Uterus (tissue), 2 donors: ENCODE results near the gene TNRC6A.

Source experiments
- POLR2A ChIP-seq, 2 donors: fragments of 450-650 bp; IDR thresholded peaks; one replicate each; pipeline ENCODE4 v1.6.1; 2016; ENCODE audit warnings: antibody characterized with exemption in 2 of 2, mild to moderate bottlenecking in 1 of 2, moderate library complexity in 1 of 2
- TF ChIP-seq, protein P1 (sequence below), 4 experiments: fragments of 200-600 bp in 2 of 4; fragments of 450-650 bp in 2 of 4; sonication (generic) in 2 of 4; IDR thresholded peaks; one replicate each; pipeline ENCODE4 v1.5.1; 2016 to 2019; ENCODE audit warnings: antibody characterized with exemption in 4 of 4, mild to moderate bottlenecking in 2 of 4, moderate library complexity in 1 of 4

DNA sequence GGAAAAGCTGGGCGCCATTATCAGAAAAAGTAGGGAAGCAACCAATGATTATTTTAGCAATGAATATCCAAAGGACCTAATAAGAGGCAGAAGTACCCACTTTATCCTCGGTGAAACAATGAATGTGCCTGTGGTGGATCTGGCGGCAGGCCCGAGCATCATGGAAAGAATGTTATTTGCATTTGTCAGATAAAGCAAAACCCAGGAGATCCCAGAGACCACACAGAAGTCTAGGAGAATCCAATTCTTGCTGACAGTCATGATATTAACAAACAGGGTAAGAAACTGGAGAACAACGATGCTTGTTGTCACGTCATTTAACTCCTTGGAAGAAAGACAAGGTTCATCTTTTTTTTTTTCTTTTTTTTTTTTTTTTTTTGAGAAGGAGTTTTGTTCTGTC is 12.0 kb upstream of the TNRC6A start:
- no peak for TF ChIP-seq POLR2A (IDR thresholded peaks at IDR 0.05)
- TF ChIP-seq, protein P1, sequence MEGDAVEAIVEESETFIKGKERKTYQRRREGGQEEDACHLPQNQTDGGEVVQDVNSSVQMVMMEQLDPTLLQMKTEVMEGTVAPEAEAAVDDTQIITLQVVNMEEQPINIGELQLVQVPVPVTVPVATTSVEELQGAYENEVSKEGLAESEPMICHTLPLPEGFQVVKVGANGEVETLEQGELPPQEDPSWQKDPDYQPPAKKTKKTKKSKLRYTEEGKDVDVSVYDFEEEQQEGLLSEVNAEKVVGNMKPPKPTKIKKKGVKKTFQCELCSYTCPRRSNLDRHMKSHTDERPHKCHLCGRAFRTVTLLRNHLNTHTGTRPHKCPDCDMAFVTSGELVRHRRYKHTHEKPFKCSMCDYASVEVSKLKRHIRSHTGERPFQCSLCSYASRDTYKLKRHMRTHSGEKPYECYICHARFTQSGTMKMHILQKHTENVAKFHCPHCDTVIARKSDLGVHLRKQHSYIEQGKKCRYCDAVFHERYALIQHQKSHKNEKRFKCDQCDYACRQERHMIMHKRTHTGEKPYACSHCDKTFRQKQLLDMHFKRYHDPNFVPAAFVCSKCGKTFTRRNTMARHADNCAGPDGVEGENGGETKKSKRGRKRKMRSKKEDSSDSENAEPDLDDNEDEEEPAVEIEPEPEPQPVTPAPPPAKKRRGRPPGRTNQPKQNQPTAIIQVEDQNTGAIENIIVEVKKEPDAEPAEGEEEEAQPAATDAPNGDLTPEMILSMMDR (IDR thresholded peaks at IDR 0.05) = no peak
